IMR-90 (cell line): Measurements from ENCODE around the gene GDF10. TPM values are rescaled to one million over a fixed set of nuclear protein-coding genes. Genes with fewer than 3 reads are reported as not detected.

Experiments used
- ATAC-seq: fragments of 200-7000 bp; cut with Tn5 transposase; 2 replicates; pipeline ENCODE4 v1.9.1; 2020; ENCODE audit warnings: low read depth, mild to moderate bottlenecking, moderate library complexity
- BruUV-seq: library from RNA; stranded (reverse); fragments of 400-500 nt; replicated peaks from 2 replicates; lab custom pipeline; 2021; lab: Mats Ljungman, UMichigan
- CTCF ChIA-PET: fragments of 300-600 bp; formaldehyde crosslinking; extraction: SDS; loops from one replicate; lab custom pipeline; 2021; ENCODE audit warnings: antibody characterized with exemption; lab: Yijun Ruan, JAX
- POLR2A ChIA-PET: fragments of 300-600 bp; sonication (Branson Sonifier 250); formaldehyde crosslinking; loops from one replicate; lab custom pipeline; 2022; ENCODE audit warnings: antibody characterized with exemption; ENCODE audit not compliant: unreplicated experiment; lab: Charles Lee
- DNase-seq: peaks from one replicate; pipeline ENCODE4 v3.0.0; 2013
- H2AFZ ChIP-seq: replicated peaks from 2 replicates; pipeline ENCODE3; 2013; ENCODE audit warnings: low read length, mild to moderate bottlenecking; ENCODE audit not compliant: poor library complexity
- H2AK5ac ChIP-seq: 2 replicates; pipeline ENCODE4 v1.6.1; 2013; ENCODE audit warnings: low read depth, low read length, inconsistent platforms
- H2AK9ac ChIP-seq: replicated peaks from 2 replicates; pipeline ENCODE3; 2013; ENCODE audit warnings: mild to moderate bottlenecking, low read depth, low read length, moderate library complexity; ENCODE audit not compliant: poor library complexity
- H2BK120ac ChIP-seq: 2 replicates; pipeline ENCODE4 v1.6.1; 2013; ENCODE audit warnings: low read depth, low read length, inconsistent platforms
- H2BK15ac ChIP-seq: 3 replicates; pipeline ENCODE4 v1.6.1; 2013; ENCODE audit warnings: low read depth, low read length, inconsistent platforms
- H2BK20ac ChIP-seq: 2 replicates; pipeline ENCODE4 v1.6.1; 2013; ENCODE audit warnings: low read depth, mild to moderate bottlenecking, inconsistent platforms, low read length, moderate library complexity
- H2BK5ac ChIP-seq: 2 replicates; pipeline ENCODE4 v1.6.1; 2013; ENCODE audit warnings: mild to moderate bottlenecking, low read depth, low read length, inconsistent platforms; ENCODE audit not compliant: poor library complexity, severe bottlenecking
- H3K14ac ChIP-seq: replicated peaks from 2 replicates; pipeline ENCODE4 v1.6.1; 2013; ENCODE audit warnings: low read depth, low read length, inconsistent platforms
- H3K18ac ChIP-seq: 2 replicates; pipeline ENCODE4 v1.6.1; 2013; ENCODE audit warnings: low read depth, low read length, control low read depth
- H3K23ac ChIP-seq: 2 replicates; pipeline ENCODE4 v1.6.1; 2013; ENCODE audit warnings: low read depth, low read length, inconsistent platforms
- H3K27ac ChIP-seq: 2 replicates; pipeline ENCODE4 v1.5.1; 2013; ENCODE audit warnings: mild to moderate bottlenecking, control low read depth, low read length; ENCODE audit not compliant: insufficient read depth
- H3K27me3 ChIP-seq: 2 replicates; pipeline ENCODE4 v1.6.1; 2013; ENCODE audit warnings: low read length; ENCODE audit not compliant: control insufficient read depth, insufficient read depth
- H3K36me3 ChIP-seq: 2 replicates; pipeline ENCODE4 v1.6.1; 2013; ENCODE audit warnings: low read length, mixed read lengths; ENCODE audit not compliant: control insufficient read depth, insufficient read depth
- H3K4ac ChIP-seq: 2 replicates; pipeline ENCODE4 v1.6.1; 2013; ENCODE audit warnings: low read depth, low read length, inconsistent platforms
- H3K4me1 ChIP-seq: 2 replicates; pipeline ENCODE4 v1.6.1; 2013; ENCODE audit warnings: low read length, mixed read lengths; ENCODE audit not compliant: control insufficient read depth, insufficient read depth
- H3K4me2 ChIP-seq: 2 replicates; pipeline ENCODE4 v1.6.1; 2013; ENCODE audit warnings: low read depth, mild to moderate bottlenecking, control low read depth, low read length, moderate library complexity
- H3K4me3 ChIP-seq: 2 replicates; pipeline ENCODE4 v1.5.1; 2013; ENCODE audit warnings: low read depth, mild to moderate bottlenecking, control low read depth, low read length, moderate library complexity; ENCODE audit not compliant: insufficient read depth
- H3K56ac ChIP-seq: 2 replicates; pipeline ENCODE4 v1.6.1; 2013; ENCODE audit warnings: low read length, inconsistent platforms; ENCODE audit not compliant: insufficient read depth; ENCODE audit errors: extremely low read depth
- H3K79me1 ChIP-seq, 2 experiments: 2 replicates each; pipeline ENCODE4 v1.6.1; 2013; ENCODE audit warnings: low read length in 2 of 2, inconsistent platforms in 1 of 2, low read depth in 1 of 2
- H3K9ac ChIP-seq: 2 replicates; pipeline ENCODE4 v1.6.1; 2013; ENCODE audit warnings: low read depth, low read length, control low read depth
- H3K9me1 ChIP-seq: 2 replicates; pipeline ENCODE4 v1.6.1; 2013; ENCODE audit warnings: low read length, inconsistent platforms; ENCODE audit not compliant: insufficient read depth
- H3K9me3 ChIP-seq: 2 replicates; pipeline ENCODE4 v1.6.1; 2013; ENCODE audit warnings: low read length; ENCODE audit not compliant: control insufficient read depth, insufficient read depth
- H4K20me1 ChIP-seq: 2 replicates; pipeline ENCODE4 v1.6.1; 2013; ENCODE audit warnings: low read length, inconsistent platforms; ENCODE audit not compliant: insufficient read depth
- H4K5ac ChIP-seq: 2 replicates; pipeline ENCODE4 v1.6.1; 2013; ENCODE audit warnings: mild to moderate bottlenecking, low read depth, low read length, control low read depth
- H4K8ac ChIP-seq, 2 experiments: 2 replicates each; pipeline ENCODE4 v1.6.1; 2013; ENCODE audit warnings: low read depth in 2 of 2, low read length in 2 of 2, control low read depth in 1 of 2, inconsistent platforms in 1 of 2
- H4K91ac ChIP-seq: 2 replicates; pipeline ENCODE4 v1.6.1; 2013; ENCODE audit warnings: low read depth, low read length, inconsistent platforms; ENCODE audit not compliant: insufficient read depth
- BHLHE40 ChIP-seq: fragments of 150-350 bp; IDR thresholded peaks from 2 replicates; pipeline ENCODE4 v1.6.1; 2016; ENCODE audit warnings: mild to moderate bottlenecking, low read depth, low read length
- CEBPB ChIP-seq: IDR thresholded peaks from 2 replicates; pipeline ENCODE4 v1.6.1; 2012; ENCODE audit warnings: low read depth, low read length, improper control_type of control experiment
- CTCF ChIP-seq: conservative IDR thresholded peaks from 2 replicates; pipeline ENCODE4 v1.5.1; 2012; ENCODE audit warnings: mild to moderate bottlenecking, low read depth, low read length, improper control_type of control experiment
- ELK1 ChIP-seq: fragments of 150-350 bp; IDR thresholded peaks from 2 replicates; pipeline ENCODE4 v1.6.1; 2016; ENCODE audit warnings: low read depth, mild to moderate bottlenecking, low read length, moderate library complexity, borderline replicate concordance
- MAFK ChIP-seq: IDR thresholded peaks from 2 replicates; pipeline ENCODE4 v1.6.1; 2012; ENCODE audit warnings: low read depth, low read length, improper control_type of control experiment
- MAZ ChIP-seq: IDR thresholded peaks from 2 replicates; pipeline ENCODE4 v1.6.1; 2012; ENCODE audit warnings: low read depth, mild to moderate bottlenecking, low read length, improper control_type of control experiment, moderate library complexity, borderline replicate concordance
- MXI1 ChIP-seq: IDR thresholded peaks from 2 replicates; pipeline ENCODE4 v1.6.1; 2012; ENCODE audit warnings: low read depth, mild to moderate bottlenecking, low read length, moderate library complexity, borderline replicate concordance
- NFE2L2 ChIP-seq: fragments of 150-350 bp; IDR thresholded peaks from 2 replicates; pipeline ENCODE4 v1.6.1; 2016; ENCODE audit warnings: low read depth, mild to moderate bottlenecking, low read length
- POLR2A ChIP-seq: IDR thresholded peaks from 2 replicates; pipeline ENCODE4 v1.6.1; 2012; ENCODE audit warnings: mild to moderate bottlenecking, low read depth, low read length
- RAD21 ChIP-seq: IDR thresholded peaks from 2 replicates; pipeline ENCODE4 v1.6.1; 2012; ENCODE audit warnings: low read length, improper control_type of control experiment
- RCOR1 ChIP-seq: IDR thresholded peaks from 2 replicates; pipeline ENCODE4 v1.6.1; 2012; ENCODE audit warnings: mild to moderate bottlenecking, low read length, improper control_type of control experiment; ENCODE audit not compliant: insufficient replicate concordance
- RFX5 ChIP-seq: IDR thresholded peaks from 2 replicates; pipeline ENCODE4 v1.8.0; 2012; ENCODE audit warnings: low read depth, mild to moderate bottlenecking, low read length, moderate library complexity
- SMC3 ChIP-seq: fragments of 150-350 bp; IDR thresholded peaks from 2 replicates; pipeline ENCODE4 v1.6.1; 2016; ENCODE audit warnings: low read depth, mild to moderate bottlenecking, antibody characterized with exemption, low read length, moderate library complexity
- USF2 ChIP-seq: fragments of 150-350 bp; IDR thresholded peaks from 2 replicates; pipeline ENCODE4 v1.6.1; 2017; ENCODE audit warnings: mild to moderate bottlenecking, antibody characterized with exemption, low read length, low read depth
- WGBS, 2 experiments: methylation state at CpG; one replicate each; pipeline versions ENCODE4 v1.1.5 to v1.1.7; 2013; ENCODE audit warnings: missing lambda C conversion rate in 2 of 2; ENCODE audit not compliant: insufficient read length in 1 of 2; ENCODE audit errors: extremely low coverage in 2 of 2; 5-methylcytosine and 5-hydroxymethylcytosine counted together
- dilution Hi-C: fragments of 300-500 bp; cut with HindIII; formaldehyde crosslinking; loops from one replicate; pipeline ENCODE4 v1.14.3; 2018; ENCODE audit warnings: low sequenced_read_pairs; ENCODE audit not compliant: unreplicated experiment
- in situ Hi-C: fragments of 300-500 bp; cut with MboI; formaldehyde crosslinking; loops from 3 replicates; pipeline ENCODE4 v1.14.3; 2019; ENCODE audit warnings: low sequenced_read_pairs, inconsistent platforms, mixed read lengths
- intact Hi-C: fragments of 100-400 bp; cut with micrococcal nuclease; formaldehyde crosslinking; loops from 2 replicates; pipeline ENCODE4 v1.10.0; 2022
- polyA plus RNA-seq, 3 experiments: library from polyadenylated mRNA; depleted of rRNA; stranded (reverse); fragments of >200 nt; gene quantifications; 2 replicates each; pipeline ENCODE4 v1.2.3, GENCODE V29; 2012; ENCODE audit warnings: low replicate concordance in 1 of 3
- total RNA-seq: library from RNA; depleted of rRNA; stranded (reverse); fragments of >200 nt; gene quantifications from 2 replicates; pipeline ENCODE4 v1.2.3, GENCODE V29; 2012

The GDF10 gene
- total and polyA plus RNA-seq, 2 of the 4 experiments (the other 2 are of a cell fraction) = 0.34 TPM; not detected in 1

- CTCF ChIA-PET = interaction anchor here (0.8 to 1.3 kb wide), 2 partner anchors 258 to 281 kb away, joined by 3 to 4 read pairs; no protein-coding TSS in a partner anchor
- Histone ChIP-seq H4K20me1 (no peaks in the 10 kb centered on the region), H3K4me2 (no peak overlapping the region), H3K79me1 (no peaks in the 10 kb centered on the region), H3K14ac (no peak overlapping the region), H2AK5ac (no peak overlapping the region), H4K5ac (no peak overlapping the region), H2BK20ac (no peak overlapping the region), H3K23ac (no peak overlapping the region), H3K9ac (no peak overlapping the region), H3K27me3 (peaks cover 68% of the 10 kb centered on the region), H3K27ac (no peak overlapping the region), H2AK9ac (no peak overlapping the region), H3K4me1 (no peaks in the 10 kb centered on the region), H3K36me3 (no peaks in the 10 kb centered on the region), H2BK15ac (no peak overlapping the region), H2BK5ac (no peak overlapping the region), H3K56ac (no peak overlapping the region), H3K4me3 (no peak overlapping the region), H4K8ac (no peak overlapping the region), H2BK120ac (no peak overlapping the region), H3K9me1 (no peaks in the 10 kb centered on the region; the same call in 1 of the 2 replicates), H3K18ac (no peak overlapping the region), H3K4ac (no peak overlapping the region), H2AFZ (no peak overlapping the region), H4K91ac (no peak overlapping the region), H3K9me3 (no peaks in the 10 kb centered on the region)
- in situ Hi-C loops = loop anchor here (10.0 kb wide), 1 partner anchor 281 kb away; no protein-coding TSS in a partner anchor
- intact Hi-C loops = no loop called here
- dilution Hi-C loops = no loop called here
- no peak for DNase-seq
- POLR2A ChIA-PET = no interaction called here
- WGBS, 2 experiments = no CpG with 5 or more reads among the region's 2 CpGs
- no peak for TF ChIP-seq POLR2A
- TF ChIP-seq MAFK = no peak
- TF ChIP-seq RCOR1 = no peak
- TF ChIP-seq SMC3 = no peak
- TF ChIP-seq BHLHE40 = no peak
- no peak for TF ChIP-seq RFX5
- TF ChIP-seq MXI1 = no peak
- no peak for TF ChIP-seq ELK1
- TF ChIP-seq CEBPB = no peak
- no peak for TF ChIP-seq CTCF
- no peak for TF ChIP-seq NFE2L2
- TF ChIP-seq MAZ = no peak
- no peak for TF ChIP-seq USF2
- no peak for TF ChIP-seq RAD21
- ATAC-seq = no peak
- BruUV-seq = no TSS peak
These were observed 5.6 kb downstream of the GDF10 start for GRCh38 chr10:47305566-47305965.
